Cortex of kidney (tissue), 1 donor: ENCODE measurements around the gene PALLD.

ENCODE experiments used
- DNase-seq: peaks from one replicate; lab custom pipeline; 2025; lab: John Stamatoyannopoulos, UW

Gene PALLD

DNA sequence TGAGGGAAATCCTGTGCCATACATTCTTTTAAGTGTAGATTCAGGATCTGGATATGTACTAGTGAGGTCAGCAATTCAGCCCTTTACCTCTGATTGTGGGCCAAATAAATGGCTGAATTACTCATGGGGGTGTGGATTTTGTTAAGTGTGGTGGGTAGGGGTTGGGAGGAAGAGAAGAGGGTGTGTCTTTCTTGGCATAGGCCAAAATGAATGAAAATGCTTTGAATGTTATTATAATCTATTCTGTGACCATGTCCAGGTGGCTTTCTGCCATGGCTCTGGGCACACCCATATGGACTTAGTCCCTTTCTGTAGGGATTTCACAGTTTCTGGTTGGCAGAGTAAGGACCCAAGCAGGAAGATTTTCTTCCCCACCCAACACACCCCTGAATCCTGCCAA, 268.9 kb downstream of the PALLD start:
- DNase-seq: no peak

DNA sequence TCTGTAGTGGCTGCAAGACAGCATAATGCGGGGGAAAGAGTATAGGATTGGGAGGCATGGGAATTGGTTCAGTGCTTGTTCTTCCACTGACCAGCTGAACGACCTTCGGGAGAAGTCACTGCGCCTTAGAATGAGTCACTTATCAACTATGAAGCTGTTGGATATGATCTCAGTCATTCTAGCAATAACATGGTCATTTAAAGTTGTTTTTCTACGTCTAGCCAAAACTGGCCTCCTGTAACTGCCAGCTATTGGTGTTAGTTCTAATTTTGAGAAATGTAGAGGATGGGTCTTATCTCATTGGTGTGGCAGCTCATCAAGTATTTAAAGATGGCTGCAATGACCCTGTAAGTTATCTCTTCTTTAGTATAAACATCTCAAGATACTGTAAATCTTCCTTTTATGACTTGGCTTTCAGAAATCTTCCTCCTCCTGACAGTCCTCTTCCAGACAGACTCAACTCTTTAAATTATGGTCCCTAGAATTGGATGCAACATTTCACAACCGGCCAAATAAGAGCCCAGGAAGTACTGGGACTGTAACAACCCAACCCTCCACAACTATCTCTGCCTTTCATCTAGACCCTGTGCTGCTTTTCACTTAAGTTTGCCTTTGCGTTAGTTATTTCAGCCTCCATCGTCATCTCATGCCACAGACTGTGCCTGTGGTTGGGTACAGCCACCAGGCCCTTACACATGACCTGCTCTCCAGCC, 269.9 kb downstream of the PALLD start:
- no peak for DNase-seq

DNA sequence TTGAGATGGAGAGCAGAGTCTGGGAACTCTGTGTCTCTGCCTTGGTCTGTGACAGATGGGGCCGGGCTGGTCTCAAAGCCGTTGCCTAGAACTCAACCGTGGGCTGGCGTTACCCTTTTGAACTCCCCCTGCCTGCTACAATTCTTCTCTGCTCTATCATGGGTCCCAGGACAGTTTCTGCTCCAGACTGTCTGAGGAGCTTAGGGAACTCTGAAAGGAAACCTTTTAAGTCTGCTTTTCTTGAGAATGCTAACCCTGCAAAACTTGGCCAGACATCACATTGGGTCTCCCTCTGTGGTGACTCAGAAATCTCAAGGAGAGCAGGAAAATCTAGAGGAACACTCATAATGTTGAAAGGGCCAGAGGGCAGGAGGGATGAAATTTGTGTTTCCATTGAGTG, 272.6 kb downstream of the PALLD start:
- DNase-seq: no peak

DNA sequence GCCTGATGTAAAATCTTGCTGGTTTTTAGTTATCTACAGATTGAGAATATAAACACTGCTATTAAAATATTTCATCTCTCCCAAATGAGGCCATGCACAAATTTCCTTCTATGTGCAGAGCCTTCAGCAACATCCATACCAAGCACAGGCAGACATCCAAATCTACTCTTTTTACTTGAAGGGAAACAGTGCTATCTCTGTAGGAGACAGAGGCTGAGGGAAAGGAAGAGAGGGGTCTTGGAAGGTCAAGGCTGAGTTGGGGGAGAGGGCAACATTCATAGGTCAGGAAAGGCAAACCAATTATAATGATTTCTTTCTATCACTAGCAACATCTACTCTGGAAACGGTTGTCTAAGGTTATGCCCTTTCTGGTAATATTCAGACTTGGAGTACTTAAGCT, 273.0 kb downstream of the PALLD start:
- no peak for DNase-seq

DNA sequence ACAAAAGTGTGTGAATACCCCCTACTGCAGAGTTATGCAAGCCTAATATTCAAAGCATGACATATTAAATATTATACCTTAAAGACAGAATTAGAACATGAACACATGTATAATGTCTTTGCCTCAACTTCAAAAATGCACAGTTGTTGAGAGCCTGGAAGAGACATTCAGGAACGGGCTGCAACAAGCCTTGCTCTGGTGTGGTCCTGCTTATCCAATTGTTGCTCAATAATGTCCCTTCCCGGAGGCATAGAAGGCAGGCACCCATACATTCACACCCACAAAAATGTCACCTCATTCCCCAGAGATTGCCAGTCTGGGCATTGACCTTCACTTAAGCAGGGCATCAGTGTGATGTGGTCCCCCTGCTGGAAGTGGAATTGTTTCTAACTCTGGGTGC, 274.4 kb downstream of the PALLD start:
- DNase-seq: no peak

DNA sequence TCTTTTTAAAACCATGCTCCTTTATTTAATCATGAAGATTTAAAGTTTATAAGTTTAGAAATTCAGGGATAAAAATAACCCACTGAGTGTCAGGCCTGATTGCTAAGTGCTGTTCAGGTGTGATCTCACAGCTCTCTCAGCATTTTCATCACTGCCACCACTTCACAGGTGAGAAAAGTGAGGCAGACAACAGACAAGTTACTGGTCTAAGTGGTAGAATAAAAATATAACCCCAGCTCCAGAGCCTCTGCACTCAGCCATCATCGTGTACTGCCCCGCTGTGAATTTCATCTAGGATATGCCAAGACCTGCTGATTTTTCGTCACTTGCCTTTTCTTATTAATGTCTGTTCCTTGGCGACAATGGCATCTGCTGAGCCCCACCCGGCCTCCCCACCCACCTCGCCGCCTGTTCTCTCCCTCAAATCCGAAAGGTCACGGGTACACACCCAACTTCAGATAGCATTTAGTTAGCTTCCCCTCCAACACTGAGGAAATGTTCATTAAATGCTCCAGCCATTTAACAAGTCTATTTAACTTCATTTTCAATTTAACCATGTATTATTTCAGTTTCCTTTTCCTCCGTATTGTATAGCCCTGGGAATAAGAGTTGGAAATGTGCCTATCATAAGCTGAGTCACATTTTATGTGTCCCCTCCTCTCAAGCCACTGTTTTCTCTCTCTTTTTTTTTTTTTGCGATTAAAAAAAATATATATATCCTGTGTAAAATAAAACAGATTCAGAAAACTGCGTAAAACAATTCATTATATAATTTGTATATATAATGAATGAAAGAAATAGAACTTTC, 276.7 kb downstream of the PALLD start:
- DNase-seq: no peak

DNA sequence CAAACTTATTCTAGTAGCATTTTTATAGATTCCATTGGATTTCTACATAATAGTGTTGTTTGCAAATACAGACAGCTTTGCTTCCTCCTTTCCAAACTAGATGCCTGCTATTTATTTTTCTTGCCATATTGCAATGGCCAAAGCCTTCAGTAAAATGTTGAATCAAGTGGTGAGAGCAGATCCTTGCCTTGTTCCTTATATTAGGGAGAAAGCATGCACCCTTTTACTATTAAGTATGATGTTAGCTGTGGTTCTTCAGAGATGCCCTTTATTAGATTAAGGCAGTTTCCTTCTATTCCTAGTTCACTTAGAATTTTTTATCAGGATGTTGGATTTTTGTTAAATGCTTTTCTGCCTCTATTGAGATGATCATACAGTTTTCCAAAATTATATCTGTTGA, 279.5 kb downstream of the PALLD start:
- DNase-seq: no peak

DNA sequence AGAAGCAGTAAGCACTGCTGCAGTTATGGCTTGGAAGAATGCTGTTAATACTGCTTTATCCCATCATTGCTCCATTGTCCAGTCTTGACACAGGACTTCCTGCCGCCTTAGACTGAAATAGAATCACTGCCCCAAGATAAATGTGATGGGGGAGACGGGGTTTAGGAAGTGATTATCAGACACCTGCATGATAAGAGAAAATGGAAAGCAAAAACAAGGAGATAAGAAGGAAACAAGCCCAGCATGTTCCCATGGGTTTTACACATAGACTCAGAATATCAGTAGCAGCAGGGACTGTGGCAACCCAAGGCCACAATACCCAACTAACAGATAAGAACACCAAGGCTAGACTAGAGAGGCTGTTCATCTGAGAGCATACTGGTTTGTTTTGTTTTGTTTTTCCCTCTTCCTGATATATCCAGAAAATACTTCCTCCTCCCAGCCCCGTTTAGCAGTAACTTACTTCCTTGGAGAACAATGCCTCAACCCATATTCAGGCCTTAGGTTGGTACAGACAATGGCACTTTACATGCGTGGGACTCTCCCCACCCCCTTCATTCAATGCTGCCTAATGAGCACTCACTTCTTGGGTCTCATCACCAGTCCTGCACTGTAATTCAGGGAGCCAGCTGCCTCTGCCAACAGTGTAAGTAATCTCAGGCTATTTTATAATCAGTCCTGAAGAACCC, 280.6 kb downstream of the PALLD start:
- DNase-seq: no peak

DNA sequence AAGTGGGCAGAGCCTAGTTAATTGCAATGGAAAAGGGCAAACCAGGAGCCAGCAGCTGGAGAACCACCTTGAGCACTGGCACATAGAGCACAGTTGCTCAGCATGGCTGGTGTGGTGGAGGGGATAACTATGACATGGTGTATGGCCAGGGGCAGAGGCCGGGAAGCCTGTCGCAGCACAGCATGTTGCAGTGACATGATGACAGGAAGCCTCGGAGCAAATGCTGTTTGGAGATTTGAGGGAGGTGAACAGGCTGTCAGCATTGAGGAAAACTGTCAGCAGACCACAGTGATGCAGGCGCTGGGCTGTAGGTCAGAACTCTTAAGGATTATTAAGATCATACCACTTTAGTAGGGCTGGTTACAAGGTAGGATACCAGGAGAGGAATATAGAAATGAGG, 284.5 kb downstream of the PALLD start:
- no peak for DNase-seq

DNA sequence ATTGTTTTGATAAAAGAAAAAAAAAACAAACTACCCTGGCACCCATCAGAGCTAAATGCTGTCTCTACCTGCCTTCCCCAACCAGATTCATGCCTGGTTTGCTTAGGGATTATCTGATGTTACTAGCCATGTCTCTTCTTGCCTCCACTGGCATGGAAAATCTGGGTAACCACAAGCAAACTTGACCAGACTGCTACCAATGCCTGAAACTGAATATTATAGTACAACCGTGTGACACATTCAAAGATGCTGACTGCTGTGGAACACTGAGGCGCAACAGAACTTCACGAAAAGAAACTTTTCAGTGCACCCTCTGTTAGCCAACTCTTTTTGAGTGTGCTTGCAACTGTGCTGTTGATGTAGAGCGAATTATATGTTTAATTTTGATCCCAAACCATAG, 285.1 kb downstream of the PALLD start:
- no peak for DNase-seq

DNA sequence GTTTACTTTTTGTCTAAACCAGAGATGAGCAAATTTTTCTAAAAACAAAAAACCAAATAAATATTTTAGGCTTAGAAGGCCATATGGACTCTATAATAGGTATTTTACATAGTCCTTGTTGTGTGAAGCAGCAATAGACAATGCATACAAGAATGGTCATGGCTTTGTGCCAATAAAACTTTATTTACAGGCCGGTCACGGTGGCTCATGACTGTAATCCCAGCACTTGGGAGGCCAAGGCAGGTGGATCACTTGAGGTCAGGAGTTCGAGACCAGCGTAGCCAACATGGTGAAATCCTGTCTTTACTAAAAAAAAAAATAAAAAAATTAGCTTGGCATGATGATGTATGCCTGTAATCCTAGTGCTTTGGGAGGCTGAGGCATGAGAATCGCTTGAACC, 285.6 kb downstream of the PALLD start:
- no peak for DNase-seq

DNA sequence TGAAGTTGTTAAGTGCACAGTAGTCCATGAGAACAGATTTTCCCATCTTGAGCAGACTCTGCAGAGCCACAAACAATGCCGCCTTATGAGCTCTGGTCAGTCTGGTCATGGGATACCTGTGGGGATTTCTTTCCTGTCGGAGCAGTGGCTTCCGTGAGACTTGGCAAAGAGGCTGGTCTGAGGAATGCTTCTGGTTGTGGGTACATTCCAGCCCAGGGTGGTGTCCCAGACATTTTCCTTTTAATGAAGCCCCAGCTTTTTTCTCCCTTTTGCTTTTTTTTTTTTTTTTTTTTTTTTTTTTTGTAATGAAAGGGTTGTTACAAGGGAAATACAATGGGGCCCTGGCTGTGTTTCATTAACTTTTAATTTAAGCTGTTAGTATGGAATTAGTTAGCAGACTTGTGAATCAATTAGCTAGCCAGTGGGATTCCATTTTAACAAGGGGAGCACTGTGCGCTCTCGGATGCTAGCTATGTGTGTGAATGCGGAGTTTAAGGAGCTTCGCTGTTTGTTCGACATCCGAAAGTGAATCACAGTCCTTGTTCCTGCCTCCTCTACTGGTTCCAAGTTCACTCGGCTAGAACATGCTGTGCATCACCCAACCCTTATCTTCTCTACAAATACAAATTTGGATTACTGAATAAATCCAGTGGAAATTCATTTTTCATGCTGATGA, 288.1 kb downstream of the PALLD start:
- DNase-seq: no peak

DNA sequence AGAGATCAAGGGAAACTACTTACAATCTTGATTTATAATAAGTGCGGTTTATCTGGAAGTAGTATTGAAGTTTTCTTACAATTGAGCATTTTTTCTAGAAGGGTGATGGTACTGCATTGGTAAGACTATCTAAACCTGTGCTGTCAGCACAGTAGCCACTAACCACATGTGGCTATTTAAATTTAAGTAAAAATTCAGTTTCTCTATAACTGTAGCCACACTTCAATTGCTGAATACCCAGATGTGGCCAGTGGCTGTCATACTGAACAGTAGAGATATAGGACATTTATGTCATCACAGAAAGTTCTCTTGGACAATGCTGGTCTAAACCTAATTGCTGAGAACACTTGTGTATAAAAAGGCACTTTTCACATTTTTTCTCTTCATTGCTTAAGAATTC, 290.5 kb downstream of the PALLD start:
- DNase-seq: no peak

DNA sequence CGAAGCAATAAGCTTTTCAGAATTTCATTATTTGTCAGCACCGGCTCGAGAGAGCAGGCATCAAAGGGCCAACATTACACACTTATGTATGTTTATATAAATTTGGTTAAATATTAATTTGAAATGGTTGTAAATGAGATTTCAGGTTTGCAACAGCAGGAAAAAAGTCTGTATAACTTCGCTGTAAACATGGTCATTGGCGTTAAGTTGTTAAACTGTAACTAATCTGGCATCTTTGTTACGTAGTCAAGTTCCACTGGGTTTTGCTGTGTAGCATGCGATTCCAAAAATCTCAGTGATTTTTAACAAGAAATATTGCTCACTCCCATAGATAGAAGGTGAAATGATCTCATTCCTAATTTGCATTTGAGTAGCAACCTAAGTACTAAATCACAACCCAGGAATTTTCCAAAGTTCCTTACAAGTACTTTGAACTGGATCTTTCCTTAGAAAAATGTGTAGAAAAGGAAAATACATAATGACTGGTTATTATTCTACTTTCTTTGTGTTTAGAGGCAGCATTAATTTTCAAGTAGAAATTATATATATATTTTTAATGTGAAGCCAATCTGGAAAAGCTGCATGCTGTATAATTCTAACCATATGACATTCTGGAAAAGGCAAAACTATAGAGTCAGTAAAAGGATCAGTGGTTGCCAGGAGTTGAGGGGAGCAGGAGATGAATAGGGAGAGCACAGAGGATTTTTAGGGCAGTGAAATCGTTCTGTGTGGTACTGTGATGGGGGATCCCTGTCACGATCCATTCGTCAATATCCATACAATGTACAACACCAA, 291.1 kb downstream of the PALLD start:
- DNase-seq: no peak

DNA sequence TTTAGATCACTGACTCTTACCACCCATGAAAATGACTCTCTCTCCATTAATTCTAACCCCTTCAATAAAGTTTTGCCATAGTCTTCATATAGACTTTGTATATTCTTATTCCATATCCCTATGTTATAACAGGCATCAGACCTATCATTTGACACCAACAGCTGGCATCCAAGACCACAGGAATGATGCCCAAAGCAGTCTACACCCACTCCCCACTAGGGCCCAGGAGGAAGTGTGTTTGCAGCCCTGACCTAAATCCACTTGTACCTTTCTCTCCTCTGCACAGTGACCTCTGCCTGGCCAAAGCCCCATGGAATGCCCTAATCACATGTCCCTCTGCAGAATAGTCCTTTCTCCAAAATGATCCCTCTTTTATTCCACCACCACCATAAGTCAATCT, 294.0 kb downstream of the PALLD start:
- no peak for DNase-seq

DNA sequence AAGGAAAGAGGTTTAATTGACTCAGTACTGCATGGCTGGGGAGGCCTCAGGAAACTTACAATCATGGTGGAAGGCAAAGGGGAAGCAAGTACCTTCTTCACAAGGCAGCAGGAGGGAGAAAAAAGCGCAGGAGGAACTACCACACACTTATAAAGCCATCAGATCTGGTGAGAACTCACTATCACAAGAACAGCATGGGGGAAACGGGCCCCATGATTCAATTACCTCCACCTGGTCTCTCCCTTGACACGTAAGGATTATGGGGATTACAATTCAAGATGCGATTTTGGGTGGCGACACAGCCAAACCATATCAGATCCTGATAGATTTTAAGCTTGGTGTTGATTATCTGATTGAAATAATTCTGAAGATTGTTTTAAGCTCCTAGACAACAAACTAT, 294.5 kb downstream of the PALLD start:
- no peak for DNase-seq

DNA sequence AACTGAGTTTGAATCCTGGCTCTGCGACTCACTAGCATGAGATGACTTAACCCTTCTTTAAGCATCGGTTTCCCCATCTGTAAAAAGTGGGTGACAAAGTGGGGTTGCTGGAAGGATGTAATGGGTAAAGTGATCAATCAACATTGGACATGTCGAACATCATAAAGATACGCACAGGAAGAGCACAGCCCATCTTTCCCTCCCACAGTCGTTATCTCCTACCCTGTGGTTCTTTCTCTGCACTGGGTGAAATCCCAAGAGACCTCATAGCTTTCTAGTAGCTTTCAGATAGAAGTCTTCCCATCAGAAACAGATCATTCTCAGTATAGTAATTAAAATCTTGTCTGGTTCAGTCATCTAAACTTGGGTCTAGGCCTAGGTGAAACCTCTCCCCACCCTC, 296.7 kb downstream of the PALLD start:
- no peak for DNase-seq

DNA sequence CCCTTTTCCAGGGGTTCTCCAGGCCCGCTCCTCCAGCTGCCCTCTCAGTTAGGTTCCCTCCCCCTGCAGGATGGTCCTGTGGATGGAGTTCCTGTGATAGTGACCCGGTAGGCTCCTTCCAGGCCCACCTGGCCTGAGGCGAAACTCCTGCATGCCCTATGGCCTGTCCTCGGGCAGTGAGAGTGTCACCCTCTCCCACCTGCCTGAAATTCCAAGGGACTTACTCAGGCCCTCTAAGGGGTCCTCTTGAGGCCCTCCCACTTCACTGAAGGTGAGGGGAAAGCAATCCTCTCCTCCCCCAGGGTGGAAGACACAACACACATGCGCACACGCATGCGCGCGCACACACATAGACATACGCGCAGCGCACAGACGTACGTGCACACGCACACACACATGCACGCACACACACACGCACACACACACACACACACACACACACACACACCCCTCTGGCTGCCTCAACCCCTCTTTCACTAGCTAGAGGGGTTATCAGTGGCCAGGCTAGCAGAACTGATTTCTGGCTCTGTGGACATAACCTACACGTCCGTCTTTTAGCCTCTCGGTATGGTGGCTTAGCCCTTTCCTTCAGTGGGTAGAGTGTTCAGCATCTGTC, 297.3 kb downstream of the PALLD start:
- DNase-seq: no peak

DNA sequence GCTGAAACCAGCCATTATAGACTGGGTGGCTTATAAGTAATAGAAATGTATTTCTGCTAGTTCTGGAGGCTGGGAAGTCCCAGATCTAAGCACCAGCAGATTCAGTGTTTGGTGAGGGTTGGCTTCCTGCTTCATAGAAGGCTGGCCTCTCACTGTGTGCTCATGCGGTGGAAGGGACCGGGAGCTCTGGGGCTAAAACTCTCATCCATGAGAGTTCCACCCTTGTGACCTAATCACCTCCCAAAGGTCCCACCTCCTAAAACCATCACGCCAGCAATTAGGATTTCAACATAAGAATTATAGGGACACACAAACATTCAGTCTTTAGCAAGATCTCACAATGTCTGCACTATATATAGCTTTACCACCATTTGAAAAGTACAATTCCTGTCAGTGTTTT, 298.0 kb downstream of the PALLD start:
- DNase-seq: no peak

DNA sequence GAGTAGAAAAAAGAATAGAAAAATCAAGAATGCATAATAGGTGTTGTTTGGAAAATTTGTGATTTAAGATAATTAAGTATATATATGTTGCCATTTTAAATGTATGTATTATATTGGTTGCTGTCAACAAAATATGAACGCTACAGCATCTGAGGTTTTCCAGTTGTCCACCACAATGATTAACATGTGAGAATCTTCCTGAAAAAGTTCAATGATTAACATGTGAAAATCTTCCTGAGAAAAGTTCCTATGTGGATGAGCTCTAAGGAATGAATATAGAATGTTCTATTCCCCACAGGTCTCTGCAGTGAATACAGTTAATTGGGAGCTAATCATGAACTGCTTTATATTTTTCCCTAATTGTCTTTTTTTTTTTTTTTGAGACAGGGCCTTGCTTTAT, 298.5 kb downstream of the PALLD start:
- DNase-seq: no peak

DNA sequence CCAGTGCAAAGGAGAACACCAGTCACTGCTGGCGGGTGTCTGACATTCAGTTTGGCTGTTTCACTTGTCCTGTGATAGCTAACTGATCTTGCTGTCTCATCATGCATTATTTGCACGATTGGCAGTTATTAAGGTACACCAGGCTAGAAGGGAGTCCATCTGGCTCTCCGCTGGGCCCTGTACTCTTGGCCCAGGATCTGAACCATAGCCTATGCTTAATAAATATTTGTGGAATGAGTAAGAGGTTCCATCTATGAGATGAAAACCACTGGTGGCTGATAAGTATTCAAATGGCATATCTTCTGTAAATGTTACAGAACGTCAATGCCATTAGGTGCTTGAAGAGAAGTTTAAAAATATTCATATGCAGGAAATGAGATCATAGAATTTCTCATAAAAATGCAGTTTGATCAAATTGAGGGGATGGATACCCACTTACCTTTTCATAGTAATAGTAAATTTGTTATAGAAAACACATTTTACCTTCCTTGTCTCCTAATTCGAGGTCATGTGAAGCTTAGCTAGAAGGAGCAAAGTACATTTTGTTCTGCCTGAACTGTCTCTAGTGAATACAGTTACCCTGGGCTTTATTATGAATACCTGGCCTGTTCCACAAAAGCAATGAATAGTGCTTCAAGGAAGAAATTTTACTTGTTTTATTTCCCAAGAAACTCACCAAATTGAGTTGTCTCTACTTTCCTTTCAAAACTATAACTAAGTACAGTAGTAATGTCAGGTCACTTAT, 299.7 kb downstream of the PALLD start:
- DNase-seq: no peak
